ENCODE data around the gene KLHL36.
"Not testable (repeated sequence)": the region's sequence is repeated elsewhere in the genome, so short reads cannot be mapped to it uniquely, and the experiment has no call there.

The KLHL36 gene

DNA sequence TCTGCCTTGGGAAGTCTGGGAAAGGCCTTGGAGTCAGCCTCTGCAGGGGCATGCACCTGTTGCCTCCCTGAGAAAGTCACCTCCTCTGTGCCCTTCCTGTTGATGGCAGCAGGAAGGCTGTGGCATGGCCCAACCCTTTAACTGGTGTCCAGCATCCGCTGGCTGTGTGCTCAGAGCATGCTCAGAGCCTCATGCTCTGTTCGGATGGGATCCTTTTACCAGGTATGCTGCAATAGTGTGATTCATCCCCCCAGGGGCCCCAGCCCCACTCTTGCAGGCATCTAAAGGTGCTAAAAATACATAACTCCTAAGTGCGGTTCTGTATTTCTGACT, 24.9 kb downstream of the KLHL36 start:
- DNase-seq (ENCODE audit: low read depth), result no peak

GRCh38 chr16:84673561-84673960, 25.2 kb downstream of the KLHL36 start:
- no peak for DNase-seq (ENCODE audit: low read depth)

GRCh38 chr16:84675423-84675822, 27.1 kb downstream of the KLHL36 start:
- no peak for DNase-seq (ENCODE audit: low read depth)

- DNase-seq (ENCODE audit: low read depth), result no peak
Observed at GRCh38 chr16:84675884-84676283, 27.6 kb downstream of the KLHL36 start.

- DNase-seq (ENCODE audit: low read depth), result no peak
Observed at GRCh38 chr16:84677017-84677803, 28.9 kb downstream of the KLHL36 start.

GRCh38 chr16:84677849-84678248, 29.5 kb downstream of the KLHL36 start:
- DNase-seq (ENCODE audit: low read depth), result no peak

GRCh38 chr16:84678541-84678940, 30.2 kb downstream of the KLHL36 start:
- no peak for DNase-seq (ENCODE audit: low read depth)

DNA sequence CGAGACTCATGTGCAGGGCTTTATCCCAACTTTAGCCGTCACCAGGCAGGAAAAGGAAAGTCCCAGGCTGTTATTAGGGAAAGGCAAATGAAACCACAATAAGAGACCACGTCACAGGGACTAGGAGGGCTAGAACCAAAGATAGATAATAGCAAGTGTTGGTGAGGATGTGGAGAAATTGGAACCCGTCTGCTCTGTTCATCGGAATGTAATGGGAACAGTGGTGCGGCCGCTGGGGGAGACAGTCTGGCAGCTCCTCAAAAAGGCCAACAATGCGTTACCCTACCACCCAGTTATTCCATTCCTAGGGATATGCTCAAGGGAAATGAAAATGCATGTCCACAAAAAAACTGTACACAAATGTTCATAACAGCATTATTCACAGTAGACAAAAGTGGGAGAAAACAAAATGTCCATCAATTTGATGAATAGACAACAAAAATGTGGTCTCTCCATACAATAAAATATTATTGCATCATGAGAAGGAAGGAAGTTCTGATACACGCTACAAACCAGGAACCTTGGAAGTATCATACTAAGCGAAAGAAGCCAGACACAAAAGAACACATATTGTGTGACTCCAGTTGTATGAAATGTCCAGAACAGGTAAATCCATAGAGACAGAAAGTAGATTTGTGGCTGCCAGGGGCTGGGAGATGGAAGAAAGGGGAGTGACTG, 32.0 kb downstream of the KLHL36 start:
- no peak for DNase-seq (ENCODE audit: low read depth)

DNA sequence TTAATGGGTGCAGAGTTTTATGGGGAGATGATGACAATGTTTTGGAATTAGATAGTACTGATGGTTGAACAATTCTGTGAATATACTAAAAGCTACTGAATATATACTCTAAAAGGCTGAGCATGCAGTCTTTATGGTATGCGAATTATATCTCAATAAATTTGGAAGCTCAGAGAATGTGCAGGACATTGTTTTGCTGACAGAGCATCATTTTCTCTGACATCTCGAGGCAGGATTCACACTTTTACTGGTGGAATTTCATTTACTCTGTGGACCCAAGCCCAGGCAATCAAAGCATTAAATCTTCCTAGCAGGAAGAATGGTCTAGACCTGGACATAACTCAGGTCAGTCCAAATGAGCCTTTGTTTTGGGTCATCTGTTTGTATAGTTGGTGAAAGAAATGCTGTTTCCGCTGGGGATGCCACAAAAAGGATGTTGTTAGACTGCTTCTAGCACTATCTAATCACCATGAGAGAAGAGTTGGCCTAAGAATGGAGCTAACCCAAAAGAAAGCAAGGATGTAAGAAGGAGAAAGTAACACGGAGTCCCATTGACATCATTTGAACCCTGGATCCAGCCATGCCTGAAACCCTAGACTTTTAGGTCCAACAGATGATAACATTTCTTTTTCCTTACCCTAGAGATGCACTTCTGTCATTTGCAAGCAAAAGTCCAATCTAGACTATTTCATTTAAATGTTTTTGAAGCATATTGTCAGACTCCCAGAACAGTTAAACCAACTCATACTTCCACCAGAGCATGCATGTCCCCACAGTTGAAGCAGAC, 32.7 kb downstream of the KLHL36 start:
- no peak for DNase-seq (ENCODE audit: low read depth)

DNA sequence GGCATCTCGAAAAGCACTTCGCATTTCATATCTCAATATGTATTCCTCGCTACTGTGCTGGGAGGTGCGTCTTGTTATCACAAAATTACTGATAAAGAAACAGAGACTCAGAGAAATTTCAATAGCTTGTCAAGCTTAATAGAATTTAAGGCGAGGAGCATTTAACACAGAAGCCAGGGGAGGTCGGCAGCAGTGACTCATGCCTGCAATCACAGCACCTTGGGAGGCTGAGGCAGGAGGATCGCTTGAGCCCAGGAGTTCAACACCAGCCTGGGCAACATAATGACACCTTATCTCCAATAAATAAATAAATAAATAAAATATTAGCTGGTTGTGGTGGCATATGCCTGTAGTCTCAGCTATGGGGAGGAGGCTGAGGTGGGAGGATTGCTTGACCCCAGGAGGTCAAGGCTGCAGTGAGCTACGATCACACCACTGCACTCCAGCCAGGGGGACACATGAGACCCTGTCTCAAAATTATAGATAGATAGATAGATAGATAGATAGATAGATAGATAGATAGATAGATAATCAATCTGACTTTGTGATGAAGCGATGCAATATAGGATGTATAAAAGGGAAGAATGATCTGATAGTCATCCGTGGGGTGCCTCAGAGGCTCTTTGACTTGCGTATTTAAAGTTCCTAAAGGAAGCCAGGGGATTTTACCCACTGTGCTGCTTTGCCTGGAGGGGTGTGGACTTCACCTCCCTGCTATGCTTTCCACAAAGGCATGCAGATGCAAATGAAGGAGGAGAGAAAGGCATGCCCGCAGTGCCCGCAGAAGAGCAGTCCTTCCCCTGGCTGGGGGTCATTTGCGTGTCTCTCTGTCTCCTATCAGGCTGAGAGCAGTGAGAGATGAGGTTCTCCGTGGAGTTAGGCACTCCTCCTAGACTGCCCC, 35.6 kb downstream of the KLHL36 start:
- DNase-seq (ENCODE audit: low read depth), result no peak

- DNase-seq (ENCODE audit: low read depth), result no peak
Observed at GRCh38 chr16:84684592-84684965, 36.3 kb downstream of the KLHL36 start.

DNA sequence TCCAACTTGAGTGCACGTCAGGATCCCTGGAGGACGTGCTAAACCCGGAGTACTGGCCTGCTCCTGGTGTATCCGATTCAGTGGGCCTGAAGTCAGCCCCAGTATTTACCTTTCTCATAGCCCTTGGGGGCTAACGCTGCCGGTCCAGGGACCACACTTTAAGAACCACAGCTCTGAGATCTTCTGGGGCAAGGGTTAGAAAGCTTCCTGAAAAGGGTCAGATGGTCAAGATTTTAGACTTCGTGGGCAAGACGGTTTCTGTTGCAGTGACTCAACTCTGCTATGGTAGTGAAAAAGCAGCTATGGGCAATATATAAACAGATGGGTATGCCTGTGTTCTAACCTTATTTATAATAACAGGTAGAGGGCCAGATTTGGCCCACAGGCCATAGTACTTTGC, 36.9 kb downstream of the KLHL36 start:
- no peak for DNase-seq (ENCODE audit: low read depth)

DNA sequence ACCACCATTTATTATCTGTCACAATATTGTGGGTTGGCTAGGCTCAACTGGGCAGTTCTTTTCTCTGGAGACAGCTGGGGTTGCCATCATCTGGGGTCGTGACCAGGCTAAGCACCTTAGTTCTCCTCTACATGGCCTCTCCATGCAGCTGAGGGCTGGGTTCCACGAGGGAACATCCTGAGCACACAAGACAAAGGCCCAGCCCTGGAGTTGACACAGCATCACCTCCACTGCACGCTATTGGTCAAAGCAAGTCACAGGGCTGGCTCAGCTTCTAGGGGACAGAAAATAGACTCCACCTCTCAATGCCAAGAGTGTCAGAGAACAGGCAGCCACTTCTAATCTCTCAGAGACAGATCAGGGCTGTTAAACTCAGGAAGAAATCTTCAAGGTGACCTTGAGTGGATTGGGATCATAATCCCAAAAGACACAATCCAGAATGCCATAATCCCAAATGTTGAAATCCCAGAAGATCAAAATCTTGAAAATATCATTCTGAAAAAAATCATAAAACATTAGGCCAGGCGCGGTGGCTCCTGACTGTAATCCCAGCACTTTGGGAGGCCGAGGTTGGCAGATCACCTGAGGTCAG, 38.5 kb downstream of the KLHL36 start:
- DNase-seq (ENCODE audit: low read depth), result no peak

DNA sequence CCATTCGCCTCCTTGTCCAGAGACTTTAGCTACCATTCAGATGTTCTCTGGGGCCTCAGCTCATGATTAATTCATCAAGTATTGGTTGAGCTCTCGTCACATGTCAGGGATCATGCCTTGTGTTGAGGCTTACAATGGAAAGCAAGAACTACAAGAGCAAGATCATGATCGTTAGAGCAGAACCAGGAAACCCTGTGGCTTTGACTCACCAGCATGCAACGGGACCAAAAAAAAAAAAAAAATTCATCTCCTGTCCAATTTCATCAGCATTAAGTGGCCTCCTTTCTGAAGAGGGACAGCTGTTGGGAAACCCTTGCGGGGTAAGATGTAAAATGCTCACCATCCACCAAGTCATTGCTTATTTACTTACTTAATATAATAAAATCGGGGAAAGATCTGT, 39.4 kb downstream of the KLHL36 start:
- DNase-seq (ENCODE audit: low read depth), result no peak

GRCh38 chr16:84688163-84688562, 39.9 kb downstream of the KLHL36 start:
- DNase-seq (ENCODE audit: low read depth), result not testable (repeated sequence)

GRCh38 chr16:84689111-84689510, 40.8 kb downstream of the KLHL36 start:
- DNase-seq (ENCODE audit: low read depth), result no peak

- no peak for DNase-seq (ENCODE audit: low read depth)
Observed at GRCh38 chr16:84690088-84690819, 41.9 kb downstream of the KLHL36 start.

GRCh38 chr16:84692451-84693214, 44.3 kb downstream of the KLHL36 start:
- DNase-seq (ENCODE audit: low read depth), result no peak

DNA sequence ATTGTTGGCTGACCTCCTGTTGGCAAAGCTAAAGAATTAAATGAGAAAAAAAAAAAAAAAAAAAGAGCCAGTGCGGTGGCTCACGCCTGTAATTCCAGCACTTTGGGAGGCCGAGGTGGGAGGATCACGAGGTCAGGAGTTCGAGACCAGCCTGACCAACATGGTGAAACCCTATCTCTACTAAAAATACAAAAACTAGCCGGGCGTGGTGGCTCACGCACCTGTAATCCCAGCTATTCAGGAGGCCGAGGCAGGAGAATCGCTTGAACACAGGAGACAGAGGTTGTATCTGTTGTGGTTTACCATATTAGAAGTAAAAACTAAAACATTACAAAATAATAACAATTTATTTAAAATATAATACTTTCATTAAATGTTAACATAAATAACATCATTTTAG, 45.6 kb downstream of the KLHL36 start:
- not testable (repeated sequence) for DNase-seq (ENCODE audit: low read depth)

GRCh38 chr16:84694980-84695379, 46.7 kb downstream of the KLHL36 start:
- DNase-seq (ENCODE audit: low read depth), result no peak
